AG09309 (cell line): ENCODE measurements around the gene SLC15A5.
A peak's percentile ranks its signal among the peaks of the same experiment; 100 is the strongest.

Experiments
- DNase-seq: peaks from one replicate; pipeline ENCODE4 v3.0.0-alpha.2; 2010; ENCODE audit warnings: low read depth
- H3K4me3 ChIP-seq: 2 replicates; pipeline ENCODE4 v1.5.1; 2011; ENCODE audit warnings: mild to moderate bottlenecking, low read depth, low read length, moderate library complexity; ENCODE audit not compliant: control insufficient read depth
- TF ChIP-seq, protein P1 (sequence below): IDR thresholded peaks from 2 replicates; pipeline ENCODE4 v1.5.1; 2011; ENCODE audit warnings: mild to moderate bottlenecking, low read depth, low read length, inconsistent platforms; ENCODE audit not compliant: insufficient read depth, control insufficient read depth; ENCODE audit errors: missing control alignments

The SLC15A5 gene

GRCh38 chr12:16310934-16311333 is 33.4 kb upstream of the SLC15A5 start:
- H3K4me3 ChIP-seq: no peak overlapping the region
- no peak for DNase-seq
- TF ChIP-seq, protein P1, sequence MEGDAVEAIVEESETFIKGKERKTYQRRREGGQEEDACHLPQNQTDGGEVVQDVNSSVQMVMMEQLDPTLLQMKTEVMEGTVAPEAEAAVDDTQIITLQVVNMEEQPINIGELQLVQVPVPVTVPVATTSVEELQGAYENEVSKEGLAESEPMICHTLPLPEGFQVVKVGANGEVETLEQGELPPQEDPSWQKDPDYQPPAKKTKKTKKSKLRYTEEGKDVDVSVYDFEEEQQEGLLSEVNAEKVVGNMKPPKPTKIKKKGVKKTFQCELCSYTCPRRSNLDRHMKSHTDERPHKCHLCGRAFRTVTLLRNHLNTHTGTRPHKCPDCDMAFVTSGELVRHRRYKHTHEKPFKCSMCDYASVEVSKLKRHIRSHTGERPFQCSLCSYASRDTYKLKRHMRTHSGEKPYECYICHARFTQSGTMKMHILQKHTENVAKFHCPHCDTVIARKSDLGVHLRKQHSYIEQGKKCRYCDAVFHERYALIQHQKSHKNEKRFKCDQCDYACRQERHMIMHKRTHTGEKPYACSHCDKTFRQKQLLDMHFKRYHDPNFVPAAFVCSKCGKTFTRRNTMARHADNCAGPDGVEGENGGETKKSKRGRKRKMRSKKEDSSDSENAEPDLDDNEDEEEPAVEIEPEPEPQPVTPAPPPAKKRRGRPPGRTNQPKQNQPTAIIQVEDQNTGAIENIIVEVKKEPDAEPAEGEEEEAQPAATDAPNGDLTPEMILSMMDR: no peak

- no peak overlapping the region for H3K4me3 ChIP-seq
- no peak for DNase-seq
- TF ChIP-seq, protein P1: no peak
Observed at GRCh38 chr12:16307856-16308475, 30.5 kb upstream of the SLC15A5 start.

- no peak overlapping the region for H3K4me3 ChIP-seq
- TF ChIP-seq, protein P1: no peak
- DNase-seq: no peak
Observed at GRCh38 chr12:16303939-16304338, 26.5 kb upstream of the SLC15A5 start.

- no peak for DNase-seq
- TF ChIP-seq, protein P1: no peak
- H3K4me3 ChIP-seq: no peak overlapping the region
Observed at GRCh38 chr12:16300736-16301135, 23.3 kb upstream of the SLC15A5 start.

DNA sequence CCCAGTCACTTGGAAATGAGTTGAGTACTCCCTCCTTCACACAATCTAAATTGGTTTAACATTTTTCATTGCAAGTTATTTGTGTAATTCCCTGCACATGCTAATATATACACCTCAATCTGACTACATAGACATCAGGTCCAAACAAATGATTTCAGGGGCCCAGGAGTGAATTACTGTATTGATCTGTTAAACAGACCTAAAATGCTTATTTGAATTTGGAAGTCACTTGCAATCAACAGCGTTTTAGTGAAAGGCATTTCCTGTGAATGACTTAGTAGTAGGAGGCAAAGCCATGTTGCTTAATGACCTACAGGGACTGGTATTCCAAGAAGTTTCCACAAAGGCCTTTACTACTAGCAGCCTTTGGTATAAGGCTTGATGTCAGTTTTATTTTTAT is 22.6 kb upstream of the SLC15A5 start:
- DNase-seq: peak; percentile 2
- TF ChIP-seq, protein P1: no peak
- H3K4me3 ChIP-seq: no peak overlapping the region

GRCh38 chr12:16299403-16299802 is 21.9 kb upstream of the SLC15A5 start:
- no peak overlapping the region for H3K4me3 ChIP-seq
- no peak for DNase-seq
- TF ChIP-seq, protein P1: no peak

- TF ChIP-seq, protein P1: no peak
- DNase-seq: no peak
- H3K4me3 ChIP-seq: no peak overlapping the region
Observed at GRCh38 chr12:16297521-16297920, 20.0 kb upstream of the SLC15A5 start.
